B cell (primary cell): Measurements from ENCODE around the gene GGCT.

Experiments used
- EZH2 ChIP-seq: IDR thresholded peaks from 2 replicates; pipeline ENCODE4 v1.6.1; 2012; ENCODE audit warnings: borderline replicate concordance, low read depth, mild to moderate bottlenecking, moderate library complexity, low read length; ENCODE audit not compliant: insufficient read depth, poor library complexity, severe bottlenecking
- TF ChIP-seq, protein P1 (sequence below): fragments of 200-600 bp; IDR thresholded peaks from one replicate; pipeline ENCODE4 v1.8.0; 2022; ENCODE audit warnings: antibody characterized with exemption, mild to moderate bottlenecking

DNA sequence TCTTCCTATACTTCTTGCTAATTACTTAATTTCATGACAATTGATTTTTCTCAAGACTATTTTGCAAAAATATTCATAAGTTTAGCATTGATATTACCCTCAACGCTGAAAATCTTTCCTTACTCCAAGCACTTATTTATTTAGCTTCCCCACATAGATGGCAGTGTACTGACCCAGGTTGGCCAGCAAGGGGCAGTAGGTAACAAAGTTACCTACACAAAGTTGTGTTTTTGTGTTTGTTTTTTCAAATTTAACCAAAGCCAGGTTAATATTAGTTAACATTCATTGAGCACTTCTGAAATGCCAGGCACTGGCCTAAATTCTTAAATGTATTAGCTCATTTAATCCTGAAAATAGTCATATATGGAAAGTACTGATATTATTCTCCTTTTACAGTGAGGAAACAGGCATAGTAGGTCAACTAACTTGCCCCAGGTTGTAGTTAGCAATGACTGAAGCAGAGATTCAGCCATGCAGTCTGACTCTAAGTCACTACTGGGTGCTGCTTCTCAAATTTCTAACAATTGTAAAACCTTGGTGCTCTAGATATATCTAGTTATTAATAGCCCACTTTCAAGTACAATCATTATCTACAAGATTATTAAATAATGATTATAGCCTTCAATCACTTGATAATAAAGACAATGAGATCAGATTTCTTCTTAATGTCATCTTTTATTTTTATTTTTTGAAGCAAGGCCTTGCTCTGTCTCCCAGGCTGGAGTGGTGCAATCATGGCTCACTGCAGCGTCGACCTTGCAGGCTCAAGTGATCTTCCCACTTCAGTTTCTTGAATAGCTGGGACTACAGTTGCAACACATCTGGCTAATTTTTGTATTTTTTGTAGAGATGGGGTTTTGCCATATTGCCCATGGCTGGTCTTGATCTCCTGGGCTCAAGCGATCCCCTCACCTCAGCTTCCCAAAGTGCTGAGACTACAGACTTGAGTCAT is 5.8 kb upstream of the GGCT start:
- TF ChIP-seq, protein P1, sequence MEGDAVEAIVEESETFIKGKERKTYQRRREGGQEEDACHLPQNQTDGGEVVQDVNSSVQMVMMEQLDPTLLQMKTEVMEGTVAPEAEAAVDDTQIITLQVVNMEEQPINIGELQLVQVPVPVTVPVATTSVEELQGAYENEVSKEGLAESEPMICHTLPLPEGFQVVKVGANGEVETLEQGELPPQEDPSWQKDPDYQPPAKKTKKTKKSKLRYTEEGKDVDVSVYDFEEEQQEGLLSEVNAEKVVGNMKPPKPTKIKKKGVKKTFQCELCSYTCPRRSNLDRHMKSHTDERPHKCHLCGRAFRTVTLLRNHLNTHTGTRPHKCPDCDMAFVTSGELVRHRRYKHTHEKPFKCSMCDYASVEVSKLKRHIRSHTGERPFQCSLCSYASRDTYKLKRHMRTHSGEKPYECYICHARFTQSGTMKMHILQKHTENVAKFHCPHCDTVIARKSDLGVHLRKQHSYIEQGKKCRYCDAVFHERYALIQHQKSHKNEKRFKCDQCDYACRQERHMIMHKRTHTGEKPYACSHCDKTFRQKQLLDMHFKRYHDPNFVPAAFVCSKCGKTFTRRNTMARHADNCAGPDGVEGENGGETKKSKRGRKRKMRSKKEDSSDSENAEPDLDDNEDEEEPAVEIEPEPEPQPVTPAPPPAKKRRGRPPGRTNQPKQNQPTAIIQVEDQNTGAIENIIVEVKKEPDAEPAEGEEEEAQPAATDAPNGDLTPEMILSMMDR: peak; percentile 91
- no peak for TF ChIP-seq EZH2
